Small intestine (tissue), 7 donors: Measurements from ENCODE around the gene B4GALT2. TPM values are rescaled to one million over a fixed set of nuclear protein-coding genes. Genes with fewer than 3 reads are reported as not detected.

Experiments
- DNase-seq, 2 donors: peaks; one replicate each; pipeline versions ENCODE4 v3.0.0 to v3.0.0-alpha.2; 2013
- FAIRE-seq: peaks from 2 replicates; lab custom pipeline; 2012; peaks lifted over from hg19 to GRCh38; lab: Jason Lieb, UNC
- H3K27ac ChIP-seq, 3 donors: one replicate each; pipeline ENCODE4 v1.5.1; 2013; ENCODE audit warnings: low read length in 2 of 3, mild to moderate bottlenecking in 2 of 3, control low read depth in 1 of 3, inconsistent platforms in 1 of 3, low read depth in 1 of 3, moderate library complexity in 1 of 3
- H3K27me3 ChIP-seq, 3 donors: one replicate each; pipeline ENCODE4 v1.6.1; 2013; ENCODE audit warnings: low read length in 3 of 3, inconsistent platforms in 1 of 3; ENCODE audit not compliant: control insufficient read depth in 3 of 3, insufficient read depth in 3 of 3
- H3K36me3 ChIP-seq, 3 donors: one replicate each; pipeline ENCODE4 v1.6.1; 2013; ENCODE audit warnings: low read length in 3 of 3, inconsistent platforms in 1 of 3, low read depth in 1 of 3, mild to moderate bottlenecking in 1 of 3, moderate library complexity in 1 of 3; ENCODE audit not compliant: control insufficient read depth in 3 of 3, insufficient read depth in 2 of 3
- H3K4me1 ChIP-seq, 3 donors: one replicate each; pipeline ENCODE4 v1.6.1; 2013; ENCODE audit warnings: low read length in 2 of 3, inconsistent platforms in 1 of 3, low read depth in 1 of 3, mild to moderate bottlenecking in 1 of 3, moderate library complexity in 1 of 3; ENCODE audit not compliant: control insufficient read depth in 3 of 3, insufficient read depth in 2 of 3
- H3K4me3 ChIP-seq, 3 donors: one replicate each; pipeline ENCODE4 v1.5.1; 2013; ENCODE audit warnings: low read length in 3 of 3, control low read depth in 1 of 3, inconsistent platforms in 1 of 3, low read depth in 1 of 3, mild to moderate bottlenecking in 1 of 3, moderate library complexity in 1 of 3
- H3K9me3 ChIP-seq, 2 donors: one replicate each; pipeline ENCODE4 v1.6.1; 2013; ENCODE audit warnings: low read depth in 1 of 2, low read length in 1 of 2; ENCODE audit not compliant: control insufficient read depth in 2 of 2, insufficient read depth in 1 of 2
- WGBS, 3 donors: extraction: QIAGEN DNeasy Blood & Tissue Kit; methylation state at CpG; one replicate each; pipeline ENCODE4 v1.1.7; 2013; 5-methylcytosine and 5-hydroxymethylcytosine counted together
- polyA plus RNA-seq, 4 donors: library from polyadenylated mRNA; stranded (reverse) in 3 of 4; unstranded in 1 of 4; fragments of 200-250 nt in 3 of 4; fragments of 120-200 nt in 1 of 4; gene quantifications; one replicate each; pipeline versions ENCODE4 v1.2.1 to v1.2.3, GENCODE V29; 2013
- donor health status: healthy with polysubstance abuse.
- donor health status: control.
- donor health status: control.
- donor health status: Bipolar disorder and iron deficiency.
- donor health status: healthy.

B4GALT2 gene
- polyA plus RNA-seq, 4 donors = 8.9 to 34.6 (median 25.9) TPM

GRCh38 chr1:43942411-43942810, 36.6 kb upstream of the B4GALT2 start:
- H3K27ac ChIP-seq = no peak overlapping the region

GRCh38 chr1:43944860-43945259, 34.1 kb upstream of the B4GALT2 start:
- peaks cover 0 to 19% (median 4%) of the 10 kb centered on the region in 3 donors for H3K4me1 ChIP-seq
- 87 to 100% (median 96%) methylated on average over 1 of the region's 1 CpG for WGBS, 3 donors

More at GRCh38 chr1:43942411-43942810, 36.6 kb upstream of the B4GALT2 start:
- Histone ChIP-seq H3K4me3 (no peak overlapping the region), H3K36me3 (peaks cover 0 to 2% (median 2%) of the 10 kb centered on the region in 3 donors), H3K27me3 (no peaks in the 10 kb centered on the region), H3K9me3 (no peaks in the 10 kb centered on the region), H3K4me1 (peaks cover 0 to 5% (median 2%) of the 10 kb centered on the region in 3 donors)
- WGBS, 3 donors = 89 to 97% (median 97%) methylated on average over 3 of the region's 3 CpGs
- FAIRE-seq (no peak), DNase-seq (no peak)

DNA sequence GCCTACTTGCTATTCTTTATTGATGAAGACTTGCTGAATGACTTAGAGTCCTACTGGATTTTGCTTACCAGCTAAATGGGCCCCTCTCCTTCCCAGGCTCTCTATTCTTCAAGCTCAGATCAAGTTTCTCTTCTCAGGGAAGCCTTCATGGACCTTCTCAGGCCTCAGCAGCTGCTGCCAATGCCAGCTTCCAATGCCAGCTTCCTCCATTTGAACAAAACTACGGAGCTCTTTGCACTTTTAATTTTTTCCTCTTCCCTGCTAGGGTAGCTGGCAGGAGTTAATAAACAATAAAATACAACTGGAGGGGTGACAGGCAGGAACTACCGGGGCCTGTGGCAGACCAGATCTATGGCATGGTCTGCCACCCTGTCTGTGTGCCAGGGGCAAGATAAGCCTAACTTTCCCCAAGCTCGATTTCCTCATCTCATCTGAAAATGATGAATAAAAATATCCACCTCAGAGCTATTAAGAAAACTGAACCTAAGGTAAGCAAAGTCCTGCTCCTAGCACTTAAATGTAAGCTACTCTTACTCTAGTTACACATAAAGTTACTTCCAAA, 33.3 kb upstream of the B4GALT2 start:
- Histone ChIP-seq H3K4me3 (peak overlapping the region in 2 of 3 donors; percentile 81), H3K27ac (peak overlapping the region in 2 of 3 donors; percentile 29 to 99), H3K36me3 (peaks cover 0 to 13% (median 2%) of the 10 kb centered on the region in 3 donors), H3K4me1 (peaks cover 0 to 19% (median 4%) of the 10 kb centered on the region in 3 donors), H3K9me3 (no peaks in the 10 kb centered on the region), H3K27me3 (no peaks in the 10 kb centered on the region)
- WGBS, 3 donors = 0 to 7% (median 3%) methylated on average over 3 of the region's 3 CpGs
- no peak for FAIRE-seq
- DNase-seq = no peak

More at GRCh38 chr1:43944860-43945259, 34.1 kb upstream of the B4GALT2 start:
- H3K9me3 ChIP-seq = no peaks in the 10 kb centered on the region
- no peak overlapping the region for H3K27ac ChIP-seq
- DNase-seq = no peak
- no peaks in the 10 kb centered on the region for H3K27me3 ChIP-seq
- H3K36me3 ChIP-seq = peaks cover 0 to 11% (median 2%) of the 10 kb centered on the region in 3 donors
- FAIRE-seq = no peak
- no peak overlapping the region for H3K4me3 ChIP-seq

GRCh38 chr1:43946236-43947060, 32.6 kb upstream of the B4GALT2 start, which contains the start of gene IPO13:
IPO13 (plus strand) TSS chr1:43946950; CDS start chr1:43947601, 651 bp downstream.
- DNase-seq = peak; percentile 95 to 99
- Histone ChIP-seq H3K27ac (peak within 1 kb of the TSS; percentile 73 to 99 (median 86)), H3K4me3 (peak within 1 kb of the TSS; percentile 55 to 81 (median 81)), H3K9me3 (no peaks in the 10 kb centered on the region), H3K36me3 (peaks cover 0 to 17% (median 2%) of the 10 kb centered on the region in 3 donors), H3K4me1 (peaks cover 0 to 19% (median 4%) of the 10 kb centered on the region in 3 donors), H3K27me3 (no peaks in the 10 kb centered on the region)
- no peak for FAIRE-seq
- WGBS, 3 donors = 0 to 1% (median 1%) methylated on average over 50 to 74 of the region's 74 CpGs

GRCh38 chr1:43947061-43947873, 31.7 kb upstream of the B4GALT2 start:
- Histone ChIP-seq H3K27me3 (no peaks in the 10 kb centered on the region), H3K4me3 (peak overlapping the region; percentile 55 to 81 (median 81)), H3K27ac (peak overlapping the region; percentile 73 to 99 (median 86)), H3K4me1 (peaks cover 0 to 19% (median 4%) of the 10 kb centered on the region in 3 donors), H3K9me3 (no peaks in the 10 kb centered on the region), H3K36me3 (peaks cover 0 to 17% (median 2%) of the 10 kb centered on the region in 3 donors)
- 2 to 6% (median 5%) methylated on average over 25 to 27 of the region's 27 CpGs for WGBS, 3 donors
- no peak for DNase-seq
- no peak for FAIRE-seq

DNA sequence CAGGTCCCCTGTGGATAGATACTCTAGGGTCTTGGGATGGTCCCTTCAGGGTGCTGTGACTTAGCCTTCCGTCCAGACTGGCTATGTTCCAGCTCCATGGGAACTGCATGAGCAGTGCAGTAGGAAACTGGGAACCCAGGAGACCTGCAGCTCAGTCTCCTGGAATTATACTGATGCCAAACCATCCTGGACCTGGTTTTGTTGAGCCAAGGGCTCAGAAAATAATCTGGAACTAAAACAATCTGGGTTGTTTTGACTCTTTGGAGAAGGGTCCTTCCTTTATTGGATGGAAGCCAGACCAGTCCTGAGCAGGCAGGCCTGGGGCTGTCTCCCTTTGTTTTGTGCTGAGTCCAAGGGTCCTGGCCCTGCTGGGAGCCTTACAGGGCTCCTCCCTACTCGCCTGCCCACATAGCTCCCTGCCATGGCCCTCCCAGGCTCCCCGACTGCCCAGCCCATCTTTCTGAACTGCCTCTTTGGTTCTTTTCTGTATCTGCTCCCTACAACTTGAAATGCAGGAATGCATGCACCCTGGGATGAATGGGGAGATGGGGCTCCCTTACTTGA, 31.1 kb upstream of the B4GALT2 start:
- Histone ChIP-seq H3K27me3 (no peaks in the 10 kb centered on the region), H3K9me3 (no peaks in the 10 kb centered on the region), H3K4me1 (peaks cover 0 to 19% (median 4%) of the 10 kb centered on the region in 3 donors), H3K27ac (no peak overlapping the region), H3K36me3 (peaks cover 0 to 20% (median 2%) of the 10 kb centered on the region in 3 donors), H3K4me3 (peak overlapping the region in 2 of 3 donors; percentile 81)
- DNase-seq = peak; percentile 22 to 24
- FAIRE-seq = no peak
- WGBS, 3 donors = 12 to 30% (median 21%) methylated on average over 3 of the region's 3 CpGs

- no peak overlapping the region for H3K4me3 ChIP-seq
- H3K36me3 ChIP-seq = peaks cover 0 to 27% (median 0%) of the 10 kb centered on the region in 3 donors
- H3K9me3 ChIP-seq = no peaks in the 10 kb centered on the region
- DNase-seq (no peak), FAIRE-seq (no peak)
- 80 to 91% (median 90%) methylated on average over 13 of the region's 13 CpGs for WGBS, 3 donors
- no peaks in the 10 kb centered on the region for H3K27me3 ChIP-seq
- peaks cover 0 to 19% (median 4%) of the 10 kb centered on the region in 3 donors for H3K4me1 ChIP-seq
- H3K27ac ChIP-seq = no peak overlapping the region
These were observed 29.3 kb upstream of the B4GALT2 start for GRCh38 chr1:43949678-43950077.
